Measurements from ENCODE around the gene SLC6A3.

The SLC6A3 gene

GRCh38 chr5:1487079-1487764 is 42.0 kb upstream of the SLC6A3 start:
- no peak for FAIRE-seq
- DNase-seq (ENCODE audit: insufficient read length, low spot score), result no peak
- no peak for TF ChIP-seq CTCF (IDR thresholded peaks at IDR 0.05; ENCODE audit: insufficient read depth, missing control alignments)

GRCh38 chr5:1486271-1486670 is 41.0 kb upstream of the SLC6A3 start:
- DNase-seq (ENCODE audit: insufficient read length, low spot score) (no peak), FAIRE-seq (no peak)
- no peak for TF ChIP-seq CTCF (IDR thresholded peaks at IDR 0.05; ENCODE audit: insufficient read depth, missing control alignments)

- no peak for TF ChIP-seq CTCF (IDR thresholded peaks at IDR 0.05; ENCODE audit: insufficient read depth, missing control alignments)
- no peak for DNase-seq (ENCODE audit: insufficient read length, low spot score)
- FAIRE-seq, result no peak
Measured at GRCh38 chr5:1485579-1486118, 40.4 kb upstream of the SLC6A3 start.

GRCh38 chr5:1484730-1485578 is 39.7 kb upstream of the SLC6A3 start:
- no peak for FAIRE-seq
- TF ChIP-seq CTCF (IDR thresholded peaks at IDR 0.05; ENCODE audit: insufficient read depth, missing control alignments), result no peak
- DNase-seq (ENCODE audit: insufficient read length, low spot score), result no peak

- DNase-seq (ENCODE audit: insufficient read length, low spot score) (no peak), FAIRE-seq (no peak)
- TF ChIP-seq CTCF (IDR thresholded peaks at IDR 0.05; ENCODE audit: insufficient read depth, missing control alignments), result no peak
Measured at GRCh38 chr5:1483856-1484729, 38.9 kb upstream of the SLC6A3 start.

GRCh38 chr5:1483064-1483463 is 37.8 kb upstream of the SLC6A3 start:
- DNase-seq (ENCODE audit: insufficient read length, low spot score) (no peak), FAIRE-seq (no peak)
- no peak for TF ChIP-seq CTCF (IDR thresholded peaks at IDR 0.05; ENCODE audit: insufficient read depth, missing control alignments)

All from D721Med (cell line).